ENCODE data around the gene PLSCR4.

The PLSCR4 gene

GRCh38 chr3:146161663-146162002 is 89.3 kb downstream of the PLSCR4 start:
- H3K4me3 ChIP-seq (ENCODE audit: low read depth, low read length), result peak overlapping the region; percentile 77
- no peak for DNase-seq (ENCODE audit: low read depth)
- TF ChIP-seq, protein P1, sequence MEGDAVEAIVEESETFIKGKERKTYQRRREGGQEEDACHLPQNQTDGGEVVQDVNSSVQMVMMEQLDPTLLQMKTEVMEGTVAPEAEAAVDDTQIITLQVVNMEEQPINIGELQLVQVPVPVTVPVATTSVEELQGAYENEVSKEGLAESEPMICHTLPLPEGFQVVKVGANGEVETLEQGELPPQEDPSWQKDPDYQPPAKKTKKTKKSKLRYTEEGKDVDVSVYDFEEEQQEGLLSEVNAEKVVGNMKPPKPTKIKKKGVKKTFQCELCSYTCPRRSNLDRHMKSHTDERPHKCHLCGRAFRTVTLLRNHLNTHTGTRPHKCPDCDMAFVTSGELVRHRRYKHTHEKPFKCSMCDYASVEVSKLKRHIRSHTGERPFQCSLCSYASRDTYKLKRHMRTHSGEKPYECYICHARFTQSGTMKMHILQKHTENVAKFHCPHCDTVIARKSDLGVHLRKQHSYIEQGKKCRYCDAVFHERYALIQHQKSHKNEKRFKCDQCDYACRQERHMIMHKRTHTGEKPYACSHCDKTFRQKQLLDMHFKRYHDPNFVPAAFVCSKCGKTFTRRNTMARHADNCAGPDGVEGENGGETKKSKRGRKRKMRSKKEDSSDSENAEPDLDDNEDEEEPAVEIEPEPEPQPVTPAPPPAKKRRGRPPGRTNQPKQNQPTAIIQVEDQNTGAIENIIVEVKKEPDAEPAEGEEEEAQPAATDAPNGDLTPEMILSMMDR (IDR thresholded peaks at IDR 0.05; ENCODE audit: low read depth, low read length, missing control alignments), result no peak
- in situ Hi-C loops (cut with HindIII; ENCODE audit: low sequenced_read_pairs), result no loop called here

DNA sequence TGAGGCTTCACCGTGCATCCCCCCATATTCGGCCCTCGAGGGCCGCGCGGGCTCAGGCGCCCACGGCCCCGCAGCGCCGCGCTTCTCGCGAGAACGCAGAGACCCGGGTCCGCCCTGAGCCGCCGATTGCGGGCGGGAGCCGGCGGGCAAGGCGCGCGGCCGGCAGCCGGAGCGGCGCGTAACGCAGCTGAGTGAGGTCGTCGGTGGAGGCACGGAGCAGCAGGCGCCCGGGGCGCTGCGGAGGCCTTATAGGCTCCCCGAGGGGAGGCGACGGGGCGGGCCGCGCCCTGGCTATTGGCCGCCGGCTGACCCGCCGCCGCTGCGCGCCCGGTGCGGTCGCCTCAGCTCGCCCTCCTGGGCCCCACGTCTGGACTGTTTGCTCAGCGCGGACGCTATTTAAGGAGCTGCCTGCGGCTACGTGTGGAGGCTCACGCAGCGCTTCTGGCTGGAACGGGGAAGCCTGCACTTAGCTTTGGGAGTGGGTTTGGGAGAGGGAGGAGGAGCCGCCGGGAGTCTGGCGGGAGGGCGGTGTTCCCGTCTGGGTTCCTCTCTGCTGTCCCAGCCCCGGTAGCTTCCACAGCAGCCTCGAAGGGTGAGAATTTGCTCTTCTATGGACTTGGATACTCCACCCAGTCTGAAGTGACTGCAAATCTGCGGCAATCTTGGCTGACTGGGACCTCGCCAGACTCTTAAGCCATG is 89.8 kb downstream of the PLSCR4 start, which contains the start of gene PLOD2:
PLOD2 (minus strand) TSS at position 221 of the 699 bp plus-strand sequence; CDS start at position 26, 195 bp downstream.
- in situ Hi-C loops (cut with HindIII; ENCODE audit: low sequenced_read_pairs), result no loop called here
- peak; percentile 73 for DNase-seq (ENCODE audit: low read depth)
- H3K4me3 ChIP-seq (ENCODE audit: low read depth, low read length), result peak within 1 kb of the TSS; percentile 77
- TF ChIP-seq, protein P1 (IDR thresholded peaks at IDR 0.05; ENCODE audit: low read depth, low read length, missing control alignments), result no peak

- in situ Hi-C loops (cut with HindIII; ENCODE audit: low sequenced_read_pairs), result no loop called here
- H3K4me3 ChIP-seq (ENCODE audit: low read depth, low read length), result peak overlapping the region; percentile 77
- peak; percentile 85 for DNase-seq (ENCODE audit: low read depth)
- TF ChIP-seq, protein P1 (IDR thresholded peaks at IDR 0.05; ENCODE audit: low read depth, low read length, missing control alignments), result peak; percentile 86
Observed at GRCh38 chr3:146160321-146160963, 90.5 kb downstream of the PLSCR4 start.

GRCh38 chr3:146159616-146160320 is 91.1 kb downstream of the PLSCR4 start:
- TF ChIP-seq, protein P1 (IDR thresholded peaks at IDR 0.05; ENCODE audit: low read depth, low read length, missing control alignments), result no peak
- H3K4me3 ChIP-seq (ENCODE audit: low read depth, low read length), result peak overlapping the region; percentile 77
- no peak for DNase-seq (ENCODE audit: low read depth)
- in situ Hi-C loops (cut with HindIII; ENCODE audit: low sequenced_read_pairs), result no loop called here

- H3K4me3 ChIP-seq (ENCODE audit: low read depth, low read length), result peak overlapping the region; percentile 77
- TF ChIP-seq, protein P1 (IDR thresholded peaks at IDR 0.05; ENCODE audit: low read depth, low read length, missing control alignments), result no peak
- no peak for DNase-seq (ENCODE audit: low read depth)
- in situ Hi-C loops (cut with HindIII; ENCODE audit: low sequenced_read_pairs), result no loop called here
Observed at GRCh38 chr3:146159037-146159436, 91.9 kb downstream of the PLSCR4 start.

- TF ChIP-seq, protein P1 (IDR thresholded peaks at IDR 0.05; ENCODE audit: low read depth, low read length, missing control alignments), result no peak
- in situ Hi-C loops (cut with HindIII; ENCODE audit: low sequenced_read_pairs), result no loop called here
- DNase-seq (ENCODE audit: low read depth), result no peak
- no peak overlapping the region for H3K4me3 ChIP-seq (ENCODE audit: low read depth, low read length)
Observed at GRCh38 chr3:146157325-146158060, 93.4 kb downstream of the PLSCR4 start.

Data from astrocyte of the cerebellum (primary cell).